ENCODE measurements around the gene ARL8A. TPM values are rescaled to one million over a fixed set of nuclear protein-coding genes. Genes with fewer than 3 reads are reported as not detected.
A peak's percentile ranks its signal among the peaks of the same experiment; 100 is the strongest.
"Not testable (repeated sequence)": the region's sequence is repeated elsewhere in the genome, so short reads cannot be mapped to it uniquely, and the experiment has no call there.

Gene ARL8A
- total and polyA plus RNA-seq, 2 experiments from 2014 or later: 32.7 to 56.0 TPM

- H3K36me3 ChIP-seq (replicated peaks; ENCODE audit: insufficient read depth, low read depth): no peaks in the 10 kb centered on the region
- no peaks in the 10 kb centered on the region for H3K9me3 ChIP-seq (ENCODE audit: low read depth)
- H3K79me2 ChIP-seq: peaks cover 43% of the 10 kb centered on the region
- DNase-seq (ENCODE audit: low spot score): no peak
- 20% methylated on average over 13 of the region's 13 CpGs for WGBS (ENCODE audit: low lambda C conversion rate, missing lambda C conversion rate)
- peaks cover 7% of the 10 kb centered on the region for H3K4me1 ChIP-seq (ENCODE audit: insufficient read depth)
- no peaks in the 10 kb centered on the region for H3K9me2 ChIP-seq (replicated peaks; ENCODE audit: insufficient read depth)
- H2AFZ ChIP-seq: peak overlapping the region; percentile 99
- H3K27me3 ChIP-seq: no peaks in the 10 kb centered on the region
- TF ChIP-seq, protein P1, sequence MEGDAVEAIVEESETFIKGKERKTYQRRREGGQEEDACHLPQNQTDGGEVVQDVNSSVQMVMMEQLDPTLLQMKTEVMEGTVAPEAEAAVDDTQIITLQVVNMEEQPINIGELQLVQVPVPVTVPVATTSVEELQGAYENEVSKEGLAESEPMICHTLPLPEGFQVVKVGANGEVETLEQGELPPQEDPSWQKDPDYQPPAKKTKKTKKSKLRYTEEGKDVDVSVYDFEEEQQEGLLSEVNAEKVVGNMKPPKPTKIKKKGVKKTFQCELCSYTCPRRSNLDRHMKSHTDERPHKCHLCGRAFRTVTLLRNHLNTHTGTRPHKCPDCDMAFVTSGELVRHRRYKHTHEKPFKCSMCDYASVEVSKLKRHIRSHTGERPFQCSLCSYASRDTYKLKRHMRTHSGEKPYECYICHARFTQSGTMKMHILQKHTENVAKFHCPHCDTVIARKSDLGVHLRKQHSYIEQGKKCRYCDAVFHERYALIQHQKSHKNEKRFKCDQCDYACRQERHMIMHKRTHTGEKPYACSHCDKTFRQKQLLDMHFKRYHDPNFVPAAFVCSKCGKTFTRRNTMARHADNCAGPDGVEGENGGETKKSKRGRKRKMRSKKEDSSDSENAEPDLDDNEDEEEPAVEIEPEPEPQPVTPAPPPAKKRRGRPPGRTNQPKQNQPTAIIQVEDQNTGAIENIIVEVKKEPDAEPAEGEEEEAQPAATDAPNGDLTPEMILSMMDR (IDR thresholded peaks at IDR 0.05; ENCODE audit: poor library complexity): no peak
- TF ChIP-seq EZH2 (IDR thresholded peaks at IDR 0.05; ENCODE audit: borderline replicate concordance) (no peak), EZH2phosphoT487 (IDR thresholded peaks at IDR 0.05; ENCODE audit: low read depth, severe bottlenecking, unreplicated experiment) (no peak)
- peak overlapping the region; percentile 63 for H3K4me3 ChIP-seq
- H4K20me1 ChIP-seq (ENCODE audit: insufficient read depth, poor library complexity, severe bottlenecking): peaks cover 35% of the 10 kb centered on the region
- H3K27ac ChIP-seq: no peak overlapping the region
- peak overlapping the region; percentile 89 for H3K4me2 ChIP-seq
These were observed 669 bp upstream of the ARL8A start for GRCh38 chr1:202145068-202145743.

GRCh38 chr1:202143768-202144401, 652 bp downstream of the ARL8A start:
- peak overlapping the region; percentile 89 for H3K4me2 ChIP-seq
- H2AFZ ChIP-seq: peak overlapping the region; percentile 42
- peak; percentile 54 for DNase-seq (ENCODE audit: low spot score)
- H3K27ac ChIP-seq: peak overlapping the region; percentile 81
- H3K4me1 ChIP-seq (ENCODE audit: insufficient read depth): peaks cover 7% of the 10 kb centered on the region
- no peaks in the 10 kb centered on the region for H3K9me3 ChIP-seq (ENCODE audit: low read depth)
- no peaks in the 10 kb centered on the region for H3K27me3 ChIP-seq
- peak overlapping the region; percentile 63 for H3K4me3 ChIP-seq
- TF ChIP-seq EZH2 (IDR thresholded peaks at IDR 0.05; ENCODE audit: borderline replicate concordance) (no peak), EZH2phosphoT487 (IDR thresholded peaks at IDR 0.05; ENCODE audit: low read depth, severe bottlenecking, unreplicated experiment) (no peak)
- TF ChIP-seq, protein P1 (IDR thresholded peaks at IDR 0.05; ENCODE audit: poor library complexity): no peak
- H4K20me1 ChIP-seq (ENCODE audit: insufficient read depth, poor library complexity, severe bottlenecking): peaks cover 42% of the 10 kb centered on the region
- peaks cover 53% of the 10 kb centered on the region for H3K79me2 ChIP-seq
- H3K36me3 ChIP-seq (replicated peaks; ENCODE audit: insufficient read depth, low read depth): no peaks in the 10 kb centered on the region
- no peaks in the 10 kb centered on the region for H3K9me2 ChIP-seq (replicated peaks; ENCODE audit: insufficient read depth)
- WGBS (ENCODE audit: low lambda C conversion rate, missing lambda C conversion rate): 0% methylated on average over 28 of the region's 58 CpGs

DNA sequence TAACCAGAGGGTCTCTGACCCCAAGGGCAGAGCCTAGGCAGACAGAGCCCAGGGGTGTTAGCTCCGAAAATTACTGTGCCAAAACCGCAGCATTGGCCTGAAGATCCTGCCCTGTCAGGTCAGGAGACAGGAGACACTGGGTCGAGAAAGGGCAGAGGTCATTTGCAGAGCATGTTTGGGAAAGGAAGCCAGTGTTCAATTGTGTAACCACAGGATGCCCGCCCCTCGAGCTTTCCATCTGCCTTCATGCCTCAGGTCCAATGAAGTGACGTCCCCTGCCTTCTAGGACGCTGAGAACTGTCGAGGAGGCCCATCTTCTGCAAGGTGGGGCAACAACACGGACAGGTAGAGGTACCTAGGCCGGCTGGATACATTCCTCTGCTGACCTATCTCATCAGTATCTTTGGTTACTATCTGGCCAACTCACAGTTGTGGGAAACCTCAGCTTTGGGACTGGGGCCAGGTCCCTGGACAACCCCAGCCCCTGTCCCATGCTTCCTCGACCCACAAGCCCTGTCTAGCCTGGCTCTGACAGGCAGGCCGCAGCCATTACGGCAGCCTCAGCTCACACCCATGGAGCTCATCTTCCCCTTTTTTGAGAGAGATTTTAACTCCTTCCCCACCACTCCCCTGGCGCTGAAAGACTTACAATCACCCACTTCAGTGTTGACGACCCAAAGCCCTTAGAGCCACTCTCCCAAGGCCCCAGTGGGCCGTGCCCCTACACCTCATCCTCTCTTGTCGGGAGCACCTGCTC, 1.3 kb downstream of the ARL8A start:
- peak; percentile 19 for DNase-seq (ENCODE audit: low spot score)

DNA sequence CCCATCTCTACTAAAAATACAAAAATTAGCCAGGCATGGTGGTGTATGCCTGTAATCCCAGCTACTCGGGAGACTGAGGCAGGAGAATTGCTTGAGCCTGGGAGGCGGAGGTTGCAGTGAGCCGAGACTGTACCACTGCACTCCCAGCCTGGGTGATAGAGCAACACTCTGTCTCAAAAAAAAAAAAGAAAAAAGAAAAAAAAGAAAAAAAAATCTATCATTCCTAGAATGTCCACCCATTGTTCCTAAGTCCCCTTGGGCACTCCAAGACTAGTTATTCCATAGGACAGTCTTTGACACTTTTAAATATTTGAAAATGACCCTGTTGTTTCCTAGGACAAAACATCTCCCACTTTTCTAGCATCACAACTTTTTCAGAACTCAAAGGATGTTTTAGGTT, 3.1 kb downstream of the ARL8A start:
- not testable (repeated sequence) for H3K27me3 ChIP-seq; DNase-seq (ENCODE audit: low spot score); H3K4me3 ChIP-seq; H3K4me2 ChIP-seq; H3K36me3 ChIP-seq (replicated peaks; ENCODE audit: insufficient read depth, low read depth); H3K4me1 ChIP-seq (ENCODE audit: insufficient read depth); H2AFZ ChIP-seq; H3K27ac ChIP-seq; H3K9me3 ChIP-seq (ENCODE audit: low read depth); H3K9me2 ChIP-seq (replicated peaks; ENCODE audit: insufficient read depth)
- 100% methylated on average over 3 of the region's 3 CpGs for WGBS (ENCODE audit: low lambda C conversion rate, missing lambda C conversion rate)
- H3K79me2 ChIP-seq: peaks cover 59% of the 10 kb centered on the region
- H4K20me1 ChIP-seq (ENCODE audit: insufficient read depth, poor library complexity, severe bottlenecking): peaks cover 51% of the 10 kb centered on the region

More for the DNA sequence above, 1.3 kb downstream of the ARL8A start:
- Histone ChIP-seq H3K4me2 (peak overlapping the region; percentile 89), H4K20me1 (ENCODE audit: insufficient read depth, poor library complexity, severe bottlenecking) (peaks cover 48% of the 10 kb centered on the region), H3K9me2 (replicated peaks; ENCODE audit: insufficient read depth) (no peaks in the 10 kb centered on the region), H3K9me3 (ENCODE audit: low read depth) (no peaks in the 10 kb centered on the region), H3K4me3 (peak overlapping the region; percentile 63), H3K27ac (peak overlapping the region; percentile 81), H3K27me3 (no peaks in the 10 kb centered on the region), H3K4me1 (ENCODE audit: insufficient read depth) (peaks cover 7% of the 10 kb centered on the region), H3K36me3 (replicated peaks; ENCODE audit: insufficient read depth, low read depth) (no peaks in the 10 kb centered on the region), H2AFZ (peak overlapping the region; percentile 42), H3K79me2 (peaks cover 59% of the 10 kb centered on the region)
- TF ChIP-seq EZH2phosphoT487 (IDR thresholded peaks at IDR 0.05; ENCODE audit: low read depth, severe bottlenecking, unreplicated experiment): no peak
- TF ChIP-seq, protein P1 (IDR thresholded peaks at IDR 0.05; ENCODE audit: poor library complexity): no peak
- TF ChIP-seq EZH2 (IDR thresholded peaks at IDR 0.05; ENCODE audit: borderline replicate concordance): no peak
- WGBS (ENCODE audit: low lambda C conversion rate, missing lambda C conversion rate): 34% methylated on average over 17 of the region's 17 CpGs

Data from hepatocyte (in vitro differentiated cells).